ENCODE results near the gene RBM14. TPM values are rescaled to one million over a fixed set of nuclear protein-coding genes. Genes with fewer than 3 reads are reported as not detected.
"Not testable (repeated sequence)": the region's sequence is repeated elsewhere in the genome, so short reads cannot be mapped to it uniquely, and the experiment has no call there.

Gene RBM14
- total RNA-seq, 2 experiments from 2014 or later, result 155 to 158 TPM

- CTCF ChIA-PET, result interaction anchor here (0.5 to 1.1 kb wide), 3 partner anchors 13 to 136 kb away, joined by 3 read pairs; no protein-coding TSS in a partner anchor
- POLR2A ChIA-PET, result interaction anchor here (3.5 kb wide), 1 partner anchor 13 kb away, joined by 18 read pairs; the partner anchor contains the start of gene RBM4
These were observed 8.0 kb downstream of the RBM14 start for GRCh38 chr11:66624450-66624849.

GRCh38 chr11:66625041-66625751 is 8.8 kb downstream of the RBM14 start:
- POLR2A ChIA-PET, result interaction anchor here (3.5 kb wide), 1 partner anchor 13 kb away, joined by 18 read pairs; the partner anchor contains the start of gene RBM4
- CTCF ChIA-PET, result interaction anchor here (0.7 to 1.1 kb wide), 2 partner anchors 12 to 137 kb away, joined by 3 read pairs; no protein-coding TSS in a partner anchor

GRCh38 chr11:66625752-66626149 is 9.3 kb downstream of the RBM14 start:
- CTCF ChIA-PET, result no interaction called here
- POLR2A ChIA-PET, result interaction anchor here (3.5 kb wide), 1 partner anchor 12 kb away, joined by 18 read pairs; the partner anchor contains the start of gene RBM4

GRCh38 chr11:66626382-66626781 is 10.0 kb downstream of the RBM14 start:
- CTCF ChIA-PET, result no interaction called here
- POLR2A ChIA-PET, result no interaction called here

- POLR2A ChIA-PET, result interaction anchor here (1.1 kb wide), 1 partner anchor 9 kb away, joined by 8 read pairs; no protein-coding TSS in a partner anchor
These were observed 10.5 kb downstream of the RBM14 start for GRCh38 chr11:66626926-66627325.

GRCh38 chr11:66628061-66628603 is 11.7 kb downstream of the RBM14 start:
- POLR2A ChIA-PET, result interaction anchor here (0.6 to 1.3 kb wide), 3 partner anchors 11 to 26 kb away, joined by 4 to 6 read pairs (median 5); partner anchors contain the start of genes RBM14 and RBM4
- CTCF ChIA-PET, result interaction anchor here (1.1 to 1.2 kb wide), 2 partner anchors 9 to 10 kb away, joined by 3 to 5 read pairs; partner anchors contain the start of gene RBM4

More at GRCh38 chr11:66626926-66627325, 10.5 kb downstream of the RBM14 start:
- CTCF ChIA-PET, result interaction anchor here (0.6 kb wide), 1 partner anchor 1823 kb away, joined by 3 read pairs; no protein-coding TSS in a partner anchor

- POLR2A ChIA-PET, result interaction anchor here (1.1 to 1.3 kb wide), 2 partner anchors 10 to 12 kb away, joined by 4 to 5 read pairs; partner anchors contain the start of genes RBM14 and RBM4
- CTCF ChIA-PET, result interaction anchor here (1.2 kb wide), 1 partner anchor 10 kb away, joined by 5 read pairs; no protein-coding TSS in a partner anchor
These were observed 12.9 kb downstream of the RBM14 start for GRCh38 chr11:66629356-66629755.

- ChIA-PET POLR2A (no interaction called here), CTCF (no interaction called here)
These were observed 15.5 kb downstream of the RBM14 start for GRCh38 chr11:66631883-66632282.

- ChIA-PET POLR2A (interaction anchor here (0.7 kb wide), 1 partner anchor 40 kb away, joined by 4 read pairs; no protein-coding TSS in a partner anchor), CTCF (interaction anchor here (0.5 kb wide), 1 partner anchor 56 kb away, joined by 3 read pairs; no protein-coding TSS in a partner anchor)
These were observed 16.5 kb downstream of the RBM14 start for GRCh38 chr11:66632952-66633351.

- POLR2A ChIA-PET, result interaction anchor here (1.1 to 3.4 kb wide), 2 partner anchors 16 to 20 kb away, joined by 5 to 19 read pairs; partner anchors contain the start of gene RBM14
These were observed 20.0 kb downstream of the RBM14 start for GRCh38 chr11:66636411-66636810.

GRCh38 chr11:66637557-66638176 is 21.2 kb downstream of the RBM14 start:
- ChIA-PET POLR2A (interaction anchor here (0.8 to 4.0 kb wide), 8 partner anchors 12 to 92 kb away, joined by 3 to 37 read pairs (median 9); partner anchors contain the start of genes RBM14, RBM4B and ZDHHC24), CTCF (interaction anchor here (0.7 to 2.2 kb wide), 9 partner anchors 8 to 58 kb away, joined by 3 to 14 read pairs (median 4); partner anchors contain the start of genes CCDC87 and CCS)

More at GRCh38 chr11:66636411-66636810, 20.0 kb downstream of the RBM14 start:
- CTCF ChIA-PET, result interaction anchor here (1.0 kb wide), 1 partner anchor 42 kb away, joined by 3 read pairs; no protein-coding TSS in a partner anchor

- ChIA-PET CTCF (interaction anchor here (0.7 to 2.2 kb wide), 9 partner anchors 10 to 59 kb away, joined by 3 to 14 read pairs (median 4); partner anchors contain the start of genes CCDC87 and CCS), POLR2A (interaction anchor here (0.6 to 4.0 kb wide), 16 partner anchors 7 to 1833 kb away, joined by 3 to 37 read pairs (median 5); partner anchors contain the start of genes CCDC87, CCS, RBM14 and RBM4B)
These were observed 22.0 kb downstream of the RBM14 start, which contains the start of gene RBM4 for GRCh38 chr11:66638177-66639065. Gene RBM4, plus strand, starts transcription at chr11:66638703. Its CDS starts 1,009 bp downstream, at chr11:66639712.

GRCh38 chr11:66639066-66639813 is 22.8 kb downstream of the RBM14 start:
- ChIA-PET CTCF (interaction anchor here (0.7 to 2.2 kb wide), 4 partner anchors 16 to 60 kb away, joined by 3 to 14 read pairs (median 5); no protein-coding TSS in a partner anchor), POLR2A (interaction anchor here (0.6 to 4.0 kb wide), 10 partner anchors 8 to 1834 kb away, joined by 3 to 37 read pairs (median 5); partner anchors contain the start of genes CCDC87, CCS, RBM14 and ZDHHC24)

GRCh38 chr11:66639814-66640340 is 23.4 kb downstream of the RBM14 start:
- CTCF ChIA-PET, result not testable (repeated sequence)
- POLR2A ChIA-PET, result interaction anchor here (1.6 to 4.0 kb wide), 5 partner anchors 11 to 94 kb away, joined by 5 to 37 read pairs (median 5); partner anchors contain the start of genes CCDC87, CCS, RBM14 and ZDHHC24

- POLR2A ChIA-PET, result no interaction called here
- CTCF ChIA-PET, result interaction anchor here (0.9 kb wide), 2 partner anchors 17 to 37 kb away, joined by 3 read pairs; no protein-coding TSS in a partner anchor
These were observed 25.4 kb downstream of the RBM14 start for GRCh38 chr11:66641834-66642233.

- CTCF ChIA-PET, result no interaction called here
- POLR2A ChIA-PET, result interaction anchor here (0.5 to 1.1 kb wide), 2 partner anchors 10 to 27 kb away, joined by 3 to 5 read pairs; no protein-coding TSS in a partner anchor
These were observed 27.5 kb downstream of the RBM14 start for GRCh38 chr11:66643745-66644437.
